Stimulated activated CD4-positive, alpha-beta T cell treated with anti-CD3 and anti-CD28 coated beads, TNF-alpha, amount 100 ng/mL, for 4 hours (primary cell): ENCODE measurements around the gene C6orf62.
"Not testable (repeated sequence)": the region's sequence is repeated elsewhere in the genome, so short reads cannot be mapped to it uniquely, and the experiment has no call there.

Experiments used
- DNase-seq, 3 experiments: peaks; one replicate each; pipeline ENCODE4 v3.0.0-alpha.2; 2020; ENCODE audit warnings: low read depth in 3 of 3

The C6orf62 gene

DNA sequence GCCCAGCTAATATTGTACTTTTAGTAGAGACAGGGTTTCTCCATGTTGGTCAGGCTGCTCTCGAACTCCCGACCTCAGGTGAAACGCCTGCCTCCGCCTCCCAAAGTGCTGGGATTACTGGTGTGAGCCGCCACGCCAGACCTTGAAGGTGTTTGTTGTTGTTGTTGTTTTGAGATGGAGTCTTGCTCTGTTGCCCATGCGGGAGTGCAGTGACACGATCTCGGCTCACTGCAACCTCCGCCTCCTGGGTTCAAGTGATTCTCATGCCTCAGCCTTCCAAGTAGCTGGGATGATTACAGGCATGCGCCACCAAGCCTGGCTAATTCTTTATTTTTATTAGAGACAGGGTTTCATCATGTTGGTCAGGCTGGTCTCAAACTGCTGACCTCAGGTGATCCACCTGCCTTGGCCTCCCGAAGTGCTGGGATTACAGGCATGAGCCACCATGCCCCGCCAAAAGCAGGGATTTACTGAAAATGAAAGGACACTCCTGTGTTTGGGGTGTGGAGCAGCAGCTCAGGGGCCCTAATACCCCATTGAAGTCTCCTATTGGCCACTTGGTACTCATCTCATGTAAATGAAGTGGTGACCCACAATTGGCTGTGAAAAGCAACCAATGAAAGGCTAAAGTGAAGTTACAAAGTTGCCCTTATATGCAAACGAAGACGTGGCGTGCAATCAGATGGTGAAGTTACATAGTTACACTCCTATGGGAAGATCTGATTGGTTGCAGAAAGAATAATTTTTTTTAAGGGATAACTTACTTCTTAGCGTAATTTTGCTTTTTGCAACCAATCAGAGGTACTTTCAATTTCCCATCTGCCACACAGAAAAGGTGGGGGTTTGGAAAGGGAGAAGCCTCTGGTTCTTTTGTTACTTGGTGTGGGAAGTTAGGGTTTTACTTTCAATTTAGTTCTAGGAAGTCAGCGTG lies 50.6 kb downstream of the C6orf62 start:
- DNase-seq = not testable (repeated sequence)

DNA sequence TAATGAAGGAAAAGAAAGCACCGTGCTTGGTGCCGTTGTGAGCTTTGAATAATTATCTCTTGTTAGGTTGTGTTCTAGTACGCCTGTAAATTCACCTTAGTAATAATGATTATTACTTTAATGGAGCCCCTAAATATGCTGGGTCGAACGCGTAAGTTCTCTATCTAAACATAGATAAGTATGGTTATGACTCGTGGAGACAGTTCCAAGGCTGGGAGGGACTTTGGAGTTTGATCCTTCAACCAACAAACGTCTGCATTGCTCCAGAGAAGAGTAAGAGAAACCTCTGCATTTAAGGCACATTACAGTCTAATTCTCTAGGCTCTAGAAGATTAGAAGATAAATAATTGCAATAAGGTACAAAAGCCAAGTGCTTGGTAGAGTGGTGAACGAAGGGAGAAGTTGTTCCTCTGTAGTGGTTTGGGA lies 51.6 kb downstream of the C6orf62 start:
- DNase-seq = no peak

DNA sequence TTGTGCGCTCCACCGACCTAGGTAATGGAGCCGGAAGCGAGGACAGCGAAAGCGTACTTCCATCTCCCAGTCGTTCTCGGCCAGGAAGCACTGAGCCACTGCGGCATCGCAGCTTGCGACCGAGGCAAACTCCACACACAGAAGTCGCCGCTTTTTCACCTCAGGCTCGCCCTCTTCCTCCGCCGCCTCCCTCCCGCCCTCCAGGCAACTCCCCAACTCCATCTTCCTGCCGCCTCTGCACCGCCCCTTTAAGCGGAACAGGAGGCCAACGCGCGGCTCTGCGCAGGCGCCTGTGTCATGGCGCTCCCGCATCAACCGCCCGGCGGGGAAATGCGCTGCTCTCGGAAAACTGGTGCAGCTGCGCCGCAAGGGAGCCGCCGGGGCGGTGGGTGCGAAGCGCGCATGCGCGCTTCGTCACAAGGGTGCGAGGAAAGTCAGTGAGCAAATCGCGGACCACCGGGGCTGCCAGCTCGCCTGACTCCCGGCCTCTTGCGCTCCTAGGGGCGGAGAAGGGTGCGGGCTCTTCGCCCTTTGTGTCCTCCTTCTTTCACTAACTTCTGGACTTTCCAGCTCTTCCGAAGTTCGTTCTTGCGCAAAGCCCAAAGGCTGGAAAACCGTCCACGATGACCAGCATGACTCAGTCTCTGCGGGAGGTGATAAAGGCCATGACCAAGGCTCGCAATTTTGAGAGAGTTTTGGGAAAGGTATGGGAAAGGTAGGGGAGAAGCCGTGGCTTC lies 52.1 kb downstream of the C6orf62 start, which contains the start of the genes ACOT13 and TDP2:
Gene ACOT13 (plus strand): TSS at position 437 of the 737 bp plus-strand sequence. CDS start 187 bp downstream, at position 624.
Gene TDP2 (minus strand): TSS at position 259 of the 737 bp plus-strand sequence. CDS start 37 bp downstream, at position 222.
- peak; percentile 91 to 93 (median 91) for DNase-seq

- DNase-seq = peak in 1 of 3 experiments; percentile 12
Measured at GRCh38 chr6:24666097-24666640, 52.8 kb downstream of the C6orf62 start.

DNA sequence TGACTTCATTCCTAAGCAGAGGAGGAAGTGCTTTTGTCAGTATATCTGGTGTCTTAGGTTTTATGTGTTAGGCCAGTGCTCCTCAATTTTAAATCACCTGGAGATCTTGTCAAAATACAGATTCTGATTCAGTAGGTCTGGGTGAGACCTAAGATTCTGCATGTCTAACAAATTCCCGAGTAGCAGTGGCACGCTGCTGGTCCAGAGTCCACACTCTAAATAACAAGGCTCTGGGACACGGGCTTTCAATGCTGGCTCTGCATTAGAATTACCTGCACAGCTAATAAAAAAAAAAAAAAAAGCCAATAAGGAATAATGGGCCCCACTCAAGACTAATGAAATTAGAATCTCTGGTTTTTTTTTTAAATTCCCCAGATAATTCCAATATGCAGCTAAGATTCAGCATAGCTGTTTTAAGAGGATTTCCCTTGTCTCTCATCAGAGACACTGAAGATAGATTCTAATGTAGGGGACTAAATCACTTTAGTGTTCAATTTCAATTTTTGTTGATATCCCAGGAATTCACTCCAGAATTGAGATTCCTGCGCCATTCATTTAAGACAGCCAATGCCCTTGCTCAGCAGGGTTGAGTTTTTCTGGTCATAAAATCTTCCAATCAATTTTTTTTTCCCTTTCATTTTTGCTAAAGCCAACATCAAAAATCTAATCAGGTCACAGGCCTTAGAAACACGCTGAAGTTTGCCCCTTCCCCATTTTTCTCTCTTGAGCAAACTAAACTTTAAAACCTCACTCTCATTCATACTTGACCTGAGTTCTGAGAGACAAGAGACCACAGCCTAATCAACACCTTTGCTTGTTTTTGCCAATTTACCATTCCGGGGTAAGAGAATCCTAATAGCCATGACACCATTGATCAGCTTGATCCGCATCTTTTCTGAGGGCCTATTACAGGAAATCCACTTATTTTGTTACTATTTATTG lies 54.6 kb downstream of the C6orf62 start:
- DNase-seq = no peak

DNA sequence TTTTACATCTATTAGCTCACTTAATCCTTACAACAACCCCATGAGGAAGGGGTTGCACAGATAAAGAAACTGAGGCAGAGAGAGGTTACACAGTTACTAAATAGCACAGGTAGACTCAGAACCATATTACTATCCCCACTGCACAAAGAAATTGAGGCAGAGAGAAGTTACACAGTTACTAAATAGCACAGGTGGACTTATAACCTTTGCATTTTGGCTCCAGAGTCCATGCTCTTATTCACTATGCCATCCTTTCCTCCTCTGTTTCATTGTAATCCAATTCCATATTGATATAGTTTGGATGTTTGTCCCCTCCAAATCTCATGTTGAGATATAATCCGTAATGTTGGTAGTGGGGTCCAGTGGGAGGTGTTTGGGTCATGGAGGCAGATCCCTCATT lies 55.8 kb downstream of the C6orf62 start:
- no peak for DNase-seq

- no peak for DNase-seq
Measured at GRCh38 chr6:24662236-24662635, 56.7 kb downstream of the C6orf62 start.

DNA sequence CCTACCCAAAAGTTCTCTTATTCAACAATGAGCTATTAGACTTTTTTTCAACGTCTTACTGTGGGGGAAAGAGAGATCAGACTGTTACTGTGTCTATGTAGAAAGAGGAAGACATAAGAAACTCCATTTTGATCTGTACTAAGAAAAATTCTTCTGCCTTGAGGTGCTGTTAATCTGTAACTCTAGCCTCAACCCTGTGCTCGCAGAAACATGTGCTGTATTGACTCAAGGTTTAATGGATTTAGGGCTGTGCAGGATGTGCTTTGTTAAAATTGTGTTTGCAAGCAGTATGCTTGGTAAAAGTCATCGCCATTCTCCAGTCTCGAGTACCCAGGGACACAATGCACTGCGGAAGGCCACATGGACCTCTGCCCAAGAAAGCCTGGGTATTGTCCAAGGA lies 57.2 kb downstream of the C6orf62 start:
- DNase-seq = not testable (repeated sequence)

- DNase-seq = no peak
Measured at GRCh38 chr6:24660105-24660504, 58.8 kb downstream of the C6orf62 start.

- DNase-seq = no peak
Measured at GRCh38 chr6:24659561-24659960, 59.4 kb downstream of the C6orf62 start.

DNA sequence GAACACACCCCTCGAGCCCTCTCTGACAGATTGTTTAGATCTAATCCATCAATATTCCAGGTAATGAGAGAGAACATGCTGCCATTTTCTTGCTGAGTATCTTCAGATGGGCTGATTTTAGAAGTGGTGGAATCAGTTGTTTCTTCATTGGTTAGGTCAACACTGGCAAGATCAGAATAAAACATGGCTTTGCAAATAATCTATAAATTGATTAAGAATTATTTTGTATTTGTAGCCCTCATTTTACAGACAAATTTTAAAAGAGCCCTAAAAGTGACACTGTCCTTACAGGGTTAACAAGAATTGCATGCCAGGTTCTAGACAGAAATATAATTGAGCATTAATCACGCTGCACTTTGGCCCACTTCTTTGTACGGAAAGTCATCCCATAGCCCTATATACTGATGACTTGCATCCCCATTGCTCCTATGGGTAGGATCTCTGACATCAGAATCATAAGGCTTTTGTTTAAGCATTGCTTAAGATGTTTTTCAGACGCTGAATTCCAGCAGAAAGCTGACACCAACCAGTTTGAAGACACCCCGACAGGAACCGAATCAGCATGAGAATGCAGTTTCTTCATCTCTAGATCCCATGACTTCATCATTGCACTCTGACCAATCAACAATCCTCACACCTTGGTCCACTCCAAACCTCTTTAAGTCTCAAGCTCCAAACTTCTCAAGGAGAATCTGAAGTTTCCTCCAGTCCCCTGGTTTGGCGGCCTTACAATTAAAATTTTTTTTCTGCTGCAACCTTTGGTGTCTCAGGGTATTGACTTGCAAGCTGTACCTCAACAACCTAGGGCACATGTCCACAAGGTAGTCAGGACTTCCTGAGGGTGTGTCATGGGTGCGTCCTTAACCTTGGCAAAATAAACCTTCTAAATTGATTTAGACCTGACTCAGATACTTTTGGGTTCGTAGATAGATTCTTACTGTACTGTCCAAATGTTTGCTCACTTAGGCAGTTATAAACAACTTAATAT lies 60.1 kb downstream of the C6orf62 start:
- no peak for DNase-seq

GRCh38 chr6:24655215-24655614 lies 63.7 kb downstream of the C6orf62 start:
- no peak for DNase-seq
